PC-9 (cell line): ENCODE measurements around the gene CMTM8.

Experiments
- CTCF ChIP-seq: fragments of 200-600 bp; sonication (generic); conservative IDR thresholded peaks from 2 replicates; pipeline ENCODE4 v1.6.1; 2017; ENCODE audit warnings: mixed run types, antibody characterized with exemption, mild to moderate bottlenecking, moderate library complexity
- EZH2 ChIP-seq: fragments of 200-600 bp; sonication (generic); IDR thresholded peaks from 2 replicates; pipeline ENCODE4 v1.8.0; 2017; ENCODE audit warnings: antibody characterized with exemption, low read depth

GRCh38 chr3:32354362-32354778 lies 115.9 kb downstream of the CMTM8 start:
- TF ChIP-seq CTCF: no peak
- TF ChIP-seq EZH2: no peak
